ENCODE measurements around the gene AJAP1.
"Not testable (repeated sequence)": the region's sequence is repeated elsewhere in the genome, so short reads cannot be mapped to it uniquely, and the experiment has no call there.

AJAP1 gene

DNA sequence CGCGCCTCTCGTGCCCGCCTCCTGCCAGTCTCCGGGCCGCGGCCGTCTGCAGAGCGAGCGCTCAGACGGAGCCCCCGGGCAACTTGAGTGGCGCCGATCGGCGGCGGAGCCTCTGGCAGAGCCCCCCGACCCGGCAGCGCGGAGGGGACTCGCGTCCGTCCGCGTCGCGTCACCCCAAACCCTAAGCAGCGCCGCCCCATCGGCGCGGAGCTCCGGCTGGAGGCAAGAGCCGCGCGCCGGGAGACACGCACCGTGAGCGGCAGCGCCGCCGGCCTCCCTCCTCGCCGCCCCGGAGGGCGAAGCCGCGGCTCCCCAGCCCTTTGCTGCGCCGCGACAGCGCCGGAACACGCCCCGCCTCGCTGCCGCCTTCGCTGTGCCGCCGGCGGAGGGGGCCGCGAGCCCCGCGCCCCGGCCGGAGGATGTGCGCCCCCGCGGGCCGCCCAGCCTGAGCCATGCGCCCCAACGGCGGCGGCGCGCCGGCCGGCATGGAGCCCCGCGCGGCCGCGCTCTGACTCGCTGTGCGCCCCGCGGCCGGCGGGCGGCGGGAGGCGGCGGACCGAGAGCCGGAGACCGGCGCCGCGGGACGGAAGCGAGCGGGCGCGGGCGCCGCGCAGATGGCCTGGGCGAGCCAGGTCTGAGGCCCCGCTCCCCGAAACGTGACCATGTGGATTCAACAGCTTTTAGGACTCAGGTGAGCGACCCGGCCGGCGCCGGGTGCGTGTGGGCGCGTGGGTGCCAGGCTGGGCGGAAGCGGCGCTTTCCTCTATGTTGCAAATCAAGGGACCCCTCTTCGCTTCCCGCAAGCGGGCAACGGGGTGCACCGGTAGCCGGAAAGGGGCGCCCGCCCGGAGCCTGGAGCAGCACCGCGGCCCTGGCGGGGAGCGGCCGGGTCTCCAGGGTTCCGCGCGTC, 610 bp downstream of the AJAP1 start:
- intact Hi-C loops (cut with DNase I), result loop anchor here (5.0 to 10.0 kb wide), 2 partner anchors 120 to 753 kb away; partner anchors contain the start of gene C1orf174
- peak in 20 of 42 donors; percentile 21 to 66 (median 42) for DNase-seq

DNA sequence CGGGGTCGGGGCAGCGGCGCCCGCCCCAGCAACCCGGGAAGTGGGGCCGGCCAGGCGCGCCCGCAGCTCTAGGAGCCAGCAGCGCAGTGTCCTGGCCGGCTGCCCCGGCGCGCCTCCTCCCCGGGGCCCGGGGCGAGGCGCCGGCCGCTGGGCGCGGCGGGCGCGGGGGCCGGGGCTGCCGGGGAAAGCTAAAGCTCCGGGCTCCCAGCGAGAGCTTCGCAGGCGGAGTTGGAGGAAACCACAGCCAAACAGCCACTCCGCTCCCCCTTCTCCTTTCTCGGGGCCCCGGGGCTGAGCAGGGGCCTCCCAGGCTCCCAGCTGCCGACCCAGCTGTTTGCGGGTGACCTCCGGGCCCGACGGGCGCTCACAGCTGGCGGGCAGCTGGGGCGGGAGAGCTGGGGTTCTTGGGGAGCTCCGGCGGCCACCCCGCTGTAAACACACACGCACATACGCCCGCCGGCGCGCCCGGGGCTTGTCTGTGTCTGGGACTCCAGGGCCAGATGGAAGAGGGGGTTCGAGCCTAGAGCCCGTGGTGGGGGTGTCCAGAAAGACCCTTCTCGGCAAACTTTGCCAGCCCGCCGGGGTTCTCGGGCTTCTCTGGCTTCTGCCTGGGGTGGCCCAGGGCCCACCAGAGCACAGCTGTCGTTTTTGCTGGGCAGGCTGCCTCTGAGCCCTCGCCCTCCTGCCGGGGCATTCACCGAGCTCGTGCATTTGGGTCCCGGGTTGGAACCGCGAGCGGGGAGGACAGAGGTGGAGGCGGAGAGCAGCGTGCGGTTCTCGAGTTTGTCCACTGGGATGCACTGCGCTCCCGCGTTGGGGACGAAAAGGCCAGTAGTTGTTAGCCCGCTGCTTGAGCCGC, 1.5 kb downstream of the AJAP1 start:
- peak; percentile 83 to 97 (median 94) for DNase-seq
- intact Hi-C loops (cut with DNase I), result loop anchor here (5.0 to 10.0 kb wide), 2 partner anchors 119 to 754 kb away; partner anchors contain the start of gene C1orf174

DNA sequence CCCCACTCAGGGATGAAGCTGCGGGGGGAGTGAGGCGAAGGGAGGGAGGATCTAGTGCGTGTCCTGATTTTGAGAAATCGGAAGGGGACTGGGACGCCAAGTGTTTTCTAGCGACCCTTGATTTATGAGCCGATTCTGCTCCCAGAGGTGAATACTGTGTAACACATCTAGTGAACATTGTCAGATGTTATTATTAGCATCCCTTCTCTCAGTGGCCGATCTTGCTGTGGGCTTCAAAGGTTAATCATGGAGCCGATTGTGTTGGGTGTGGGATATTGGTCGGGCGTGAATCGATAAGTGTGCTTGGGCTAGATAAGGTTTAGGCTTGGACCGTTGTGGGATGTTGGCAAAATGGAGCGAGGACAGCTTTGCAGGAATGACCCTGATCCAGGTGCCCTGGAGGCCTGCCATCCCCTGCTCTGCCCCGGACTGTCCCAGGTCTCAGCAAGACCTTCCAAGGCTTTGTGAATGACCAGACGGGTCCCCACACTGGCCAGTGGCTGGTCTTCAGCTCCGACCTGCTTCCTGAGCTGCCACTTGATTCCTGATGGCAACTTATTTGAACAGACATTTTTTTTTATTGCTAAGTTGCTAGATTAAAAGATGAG, 2.2 kb downstream of the AJAP1 start:
- DNase-seq, result peak in 10 of 42 donors; percentile 11 to 61 (median 42)
- intact Hi-C loops (cut with DNase I), result loop anchor here (5.0 to 10.0 kb wide), 2 partner anchors 118 to 754 kb away; partner anchors contain the start of gene C1orf174

DNA sequence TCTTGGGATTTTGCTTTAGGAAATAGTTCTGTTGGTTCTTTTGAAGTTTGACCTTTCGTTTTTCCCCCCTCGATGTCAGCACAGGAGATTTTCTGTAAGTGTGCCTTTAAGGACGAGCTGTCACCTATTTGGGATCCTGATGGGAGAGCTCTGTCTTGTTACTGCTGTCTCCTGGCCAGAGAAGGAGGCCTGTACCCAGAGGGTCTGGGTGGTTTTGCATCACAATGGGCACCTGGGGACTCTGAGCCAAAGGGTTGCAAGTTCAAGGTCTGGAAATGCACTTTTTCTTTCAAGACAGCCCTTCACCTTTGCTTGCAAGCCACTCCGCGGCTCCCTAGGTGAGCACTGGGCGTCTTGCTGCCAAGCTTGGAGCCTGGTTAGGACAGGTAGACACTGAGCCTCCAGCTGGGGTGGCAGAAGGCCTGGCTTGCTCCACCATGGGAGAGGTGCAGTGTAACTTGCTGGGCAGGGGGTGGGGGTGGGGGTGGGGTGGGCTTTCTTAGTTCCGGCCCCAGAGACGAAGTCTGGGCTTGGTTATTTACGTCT, 2.9 kb downstream of the AJAP1 start:
- intact Hi-C loops (cut with DNase I), result loop anchor here (5.0 to 10.0 kb wide), 2 partner anchors 117 to 755 kb away; partner anchors contain the start of gene C1orf174
- DNase-seq, result peak in 10 of 42 donors; percentile 30 to 56 (median 42)

DNA sequence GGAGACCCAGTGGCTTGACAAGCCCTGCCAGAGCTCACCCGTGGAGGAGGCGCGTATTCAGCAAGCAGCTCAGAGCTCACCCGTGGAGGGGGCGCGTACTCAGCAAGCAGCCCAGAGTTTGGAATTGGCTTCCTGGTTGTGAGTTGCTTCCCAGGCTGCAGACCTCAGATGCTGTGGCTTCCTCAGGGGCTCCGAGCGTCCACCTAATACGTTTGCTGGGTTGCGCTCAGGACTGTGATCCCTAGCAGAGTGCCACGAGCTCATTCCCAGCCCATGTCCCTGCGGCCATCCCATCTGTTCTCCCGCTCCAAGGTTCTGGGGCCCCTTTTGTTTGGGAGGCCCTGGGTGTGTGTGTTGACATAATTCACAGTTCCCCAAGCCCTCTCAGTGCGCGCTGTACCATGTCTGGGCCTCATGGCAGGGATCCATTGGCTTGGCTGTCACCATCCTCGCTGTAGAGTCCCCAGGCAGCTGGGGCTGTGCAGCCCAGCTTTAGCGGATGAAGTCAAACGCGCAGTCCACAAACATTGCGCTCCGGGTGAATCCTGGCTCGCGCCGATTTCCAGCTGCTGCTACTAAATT, 3.6 kb downstream of the AJAP1 start:
- peak; percentile 65 to 90 (median 79) for DNase-seq
- intact Hi-C loops (cut with DNase I), result loop anchor here (5.0 to 10.0 kb wide), 2 partner anchors 117 to 756 kb away; partner anchors contain the start of gene C1orf174

DNA sequence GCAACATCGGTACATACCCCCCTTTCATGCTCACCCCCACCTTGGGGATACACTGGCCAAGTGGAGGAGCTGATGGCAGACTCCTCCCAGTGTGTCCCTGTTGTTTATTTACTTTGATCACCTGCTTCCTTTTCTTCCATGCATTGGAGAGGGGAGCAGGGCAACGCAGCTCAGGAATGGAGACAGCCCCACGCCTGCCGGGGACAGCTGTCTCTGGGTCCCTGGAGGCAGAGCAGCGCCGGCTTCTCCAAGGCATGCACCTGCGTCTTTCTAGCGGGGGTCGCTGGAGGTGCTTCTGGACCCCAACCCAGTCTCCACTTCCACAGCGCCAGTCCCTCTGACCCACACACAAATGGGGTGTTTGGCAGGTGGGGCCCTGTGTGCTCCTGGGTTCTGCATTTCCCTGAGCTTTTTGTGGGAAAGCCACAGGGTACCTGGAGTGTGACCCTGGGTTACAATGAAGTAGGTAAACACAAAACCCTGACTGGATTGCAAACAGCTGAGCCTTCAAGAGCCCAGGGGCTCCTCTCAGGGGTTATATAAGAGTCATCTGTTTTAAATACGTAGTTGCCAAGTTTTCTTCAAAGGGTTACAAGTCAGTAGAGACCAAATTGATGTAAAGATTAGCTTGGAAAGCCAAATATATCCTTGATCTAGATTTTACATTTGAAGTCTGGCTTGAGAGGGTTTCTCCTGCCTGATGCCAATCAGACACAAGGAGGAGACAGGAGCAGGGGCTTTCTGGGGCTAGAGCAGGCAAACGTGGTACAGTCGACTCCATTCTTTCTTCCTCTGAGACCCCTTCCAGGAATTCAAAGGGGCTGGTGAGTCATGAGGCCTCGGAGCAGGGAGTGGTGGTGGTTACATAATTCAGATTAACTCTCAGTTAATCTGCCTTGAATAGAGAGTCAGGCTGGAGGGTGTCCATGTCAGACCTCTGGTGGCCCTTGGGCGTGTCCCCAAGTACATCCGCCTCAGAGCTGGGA, 4.5 kb downstream of the AJAP1 start:
- peak in 15 of 42 donors; percentile 26 to 63 (median 41) for DNase-seq
- intact Hi-C loops (cut with DNase I), result loop anchor here (5.0 to 10.0 kb wide), 2 partner anchors 116 to 757 kb away; partner anchors contain the start of gene C1orf174

DNA sequence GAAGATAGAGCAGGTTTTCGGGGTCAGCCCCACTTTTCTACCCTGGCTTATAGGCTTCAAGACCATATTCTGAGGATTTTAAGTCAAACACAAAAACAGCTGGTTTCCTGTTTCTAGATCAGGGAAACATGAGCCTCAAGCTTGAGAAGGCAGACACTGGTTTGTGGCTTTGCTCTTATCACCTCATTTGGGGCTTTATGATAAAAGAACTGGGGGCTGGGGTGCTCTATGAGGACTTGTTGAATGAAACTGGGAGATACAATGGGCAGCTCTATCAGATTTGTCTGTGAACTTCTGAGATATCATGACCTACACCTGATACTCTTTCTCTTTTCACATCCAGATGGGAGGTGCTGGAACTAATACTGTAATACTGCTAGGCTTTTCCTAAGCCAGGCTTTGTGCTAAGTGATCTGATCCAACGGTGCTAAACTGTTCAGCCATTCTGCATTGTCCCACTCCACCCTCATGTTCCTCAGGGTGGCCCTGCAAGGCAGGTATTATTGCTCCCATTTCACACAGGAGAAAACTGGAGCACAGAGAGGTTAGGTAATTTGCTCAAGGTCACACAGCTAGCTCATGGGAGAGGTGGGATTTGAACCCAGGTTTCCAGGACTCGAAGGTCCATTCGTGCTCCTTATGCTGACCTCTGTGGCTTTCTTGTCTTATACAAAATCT, 6.6 kb downstream of the AJAP1 start:
- intact Hi-C loops (cut with DNase I), result no loop called here
- DNase-seq, result no peak

DNA sequence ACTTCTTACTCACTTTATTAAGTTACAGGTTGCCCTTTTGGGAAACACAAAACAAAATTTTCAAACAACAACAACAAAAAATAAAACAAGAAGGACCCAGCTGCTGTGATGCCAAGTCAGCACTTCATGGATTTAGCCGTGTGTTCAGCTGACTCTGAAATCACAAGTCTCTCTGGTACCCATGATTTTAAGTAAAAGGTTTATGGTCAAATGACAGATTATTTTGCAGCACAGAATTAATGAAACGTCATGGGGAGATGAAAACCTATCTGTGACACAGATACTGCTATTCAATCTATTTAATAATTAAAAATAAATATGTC, 7.1 kb downstream of the AJAP1 start:
- intact Hi-C loops (cut with DNase I), result no loop called here

DNA sequence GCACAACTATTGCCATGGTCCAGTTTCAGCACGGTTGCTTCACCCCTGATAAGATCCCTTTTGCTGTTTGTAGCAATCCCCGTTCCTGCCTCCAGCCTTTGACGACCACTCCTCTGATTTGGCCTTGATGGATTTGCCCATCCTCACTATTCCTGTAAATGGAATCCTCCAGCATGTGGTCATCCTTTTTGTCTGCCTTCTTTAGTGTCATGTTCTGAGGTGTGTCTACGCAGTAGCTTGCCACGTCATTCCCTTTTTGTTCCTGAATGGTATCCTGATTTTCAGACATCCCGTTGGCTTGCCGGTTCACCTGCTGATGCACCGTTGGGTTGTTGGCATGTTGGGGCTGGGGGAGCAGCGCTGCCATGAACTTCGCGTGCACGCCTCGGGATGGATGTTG, 7.8 kb downstream of the AJAP1 start:
- intact Hi-C loops (cut with DNase I), result no loop called here
- DNase-seq, result no peak

More for the DNA sequence above, 7.1 kb downstream of the AJAP1 start:
- no peak for DNase-seq

DNA sequence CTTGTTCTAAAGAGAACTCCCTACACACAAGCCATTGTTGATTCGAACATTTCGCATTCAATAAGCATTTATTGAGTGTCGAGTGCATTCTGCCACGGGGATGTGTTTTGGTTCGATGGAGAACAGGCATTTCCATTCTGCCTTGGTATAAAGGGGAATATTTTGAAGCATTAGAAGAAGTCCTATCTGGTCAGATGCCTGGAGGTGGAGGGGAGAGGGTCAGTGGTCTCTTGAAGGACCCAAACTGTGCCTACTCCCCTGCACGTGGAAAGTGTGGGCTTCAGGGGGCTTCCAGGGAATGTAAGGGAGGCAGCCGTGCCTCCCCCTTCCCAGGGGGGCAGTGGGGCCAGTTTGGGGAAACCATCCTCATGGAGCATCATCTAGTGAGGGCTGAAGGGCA, 8.3 kb downstream of the AJAP1 start:
- DNase-seq, result no peak
- intact Hi-C loops (cut with DNase I), result no loop called here

DNA sequence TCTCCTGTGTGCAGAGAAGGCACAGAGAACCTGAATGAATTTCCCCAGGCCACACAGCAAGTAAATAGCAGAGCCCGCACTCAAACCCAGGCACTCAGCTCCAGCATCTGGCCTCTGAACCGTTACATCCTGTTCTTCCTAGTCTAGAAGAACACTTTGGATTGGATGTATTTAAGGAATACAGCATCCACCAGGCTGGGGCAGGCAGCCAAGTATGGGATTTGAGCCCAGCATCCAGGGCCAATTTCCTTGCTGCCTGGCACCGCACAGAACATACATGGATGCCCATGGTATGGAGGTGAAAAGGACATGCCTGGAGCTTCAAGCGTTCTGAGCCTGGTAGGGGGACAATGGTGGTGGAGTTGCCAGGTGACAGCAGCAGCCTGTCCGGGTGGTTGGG, 9.7 kb downstream of the AJAP1 start:
- DNase-seq, result no peak
- intact Hi-C loops (cut with DNase I), result no loop called here

DNA sequence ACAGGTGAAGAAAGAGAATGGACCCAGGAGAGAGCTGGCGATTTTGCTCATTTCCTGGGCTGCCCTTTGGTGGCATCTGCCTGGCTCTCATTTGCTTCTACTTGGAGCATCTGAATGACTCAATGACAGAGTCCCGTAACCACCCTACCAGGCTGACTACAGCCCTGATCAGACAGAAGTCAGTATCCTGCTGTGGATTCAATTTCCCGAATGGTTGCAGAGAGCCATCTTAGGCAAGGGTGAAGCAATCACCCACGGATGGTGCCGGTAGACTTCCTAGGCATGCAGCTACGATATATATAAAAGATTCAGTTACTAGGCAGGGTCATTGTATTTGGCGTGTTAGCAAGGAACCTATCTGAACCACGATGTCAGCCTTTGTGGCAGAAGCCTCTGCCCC, 10.2 kb downstream of the AJAP1 start:
- DNase-seq, result peak in 2 of 42 donors; percentile 28
- intact Hi-C loops (cut with DNase I), result no loop called here

DNA sequence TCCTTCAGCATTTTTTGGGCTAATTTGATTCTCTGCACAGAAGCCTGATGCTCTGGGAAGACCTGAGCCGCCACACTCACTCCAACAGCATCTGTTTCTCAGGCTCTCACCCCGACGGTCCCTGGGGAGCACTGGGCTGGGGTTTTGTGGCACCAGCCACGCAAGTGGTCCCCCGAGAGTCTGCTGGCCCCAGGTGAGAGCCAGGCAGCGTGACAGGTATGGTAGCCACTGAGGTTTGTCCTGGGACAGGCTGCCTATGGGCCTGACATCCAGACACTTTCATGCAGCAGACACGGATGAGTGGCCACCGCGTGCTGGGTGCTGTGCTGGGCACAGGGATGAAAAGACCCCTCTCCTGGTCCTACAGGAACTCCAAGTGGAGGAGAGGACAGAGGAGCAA, 11.0 kb downstream of the AJAP1 start:
- DNase-seq, result peak in 1 of 42 donors; percentile 26
- intact Hi-C loops (cut with DNase I), result no loop called here

DNA sequence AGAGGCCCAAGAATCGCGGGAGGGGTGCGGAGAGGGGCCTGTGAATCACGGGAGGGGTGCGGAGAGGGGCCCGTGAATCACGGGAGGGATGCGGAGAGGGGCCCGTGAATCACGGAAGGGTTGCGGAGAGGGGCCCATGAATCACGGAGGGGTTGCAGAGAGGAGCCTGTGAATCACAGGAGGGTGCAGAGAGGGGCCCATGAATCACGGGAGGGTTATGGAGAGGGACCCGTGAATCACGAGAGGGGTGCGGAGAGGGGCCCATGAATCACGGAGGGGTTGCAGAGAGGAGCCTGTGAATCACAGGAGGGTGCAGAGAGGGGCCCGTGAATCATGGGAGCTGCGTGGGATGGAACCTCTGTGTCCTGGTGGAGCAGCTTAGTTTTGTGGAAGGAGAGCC, 12.3 kb downstream of the AJAP1 start:
- DNase-seq, result peak in 24 of 42 donors; percentile 31 to 78 (median 60)
- intact Hi-C loops (cut with DNase I), result not testable (repeated sequence)

DNA sequence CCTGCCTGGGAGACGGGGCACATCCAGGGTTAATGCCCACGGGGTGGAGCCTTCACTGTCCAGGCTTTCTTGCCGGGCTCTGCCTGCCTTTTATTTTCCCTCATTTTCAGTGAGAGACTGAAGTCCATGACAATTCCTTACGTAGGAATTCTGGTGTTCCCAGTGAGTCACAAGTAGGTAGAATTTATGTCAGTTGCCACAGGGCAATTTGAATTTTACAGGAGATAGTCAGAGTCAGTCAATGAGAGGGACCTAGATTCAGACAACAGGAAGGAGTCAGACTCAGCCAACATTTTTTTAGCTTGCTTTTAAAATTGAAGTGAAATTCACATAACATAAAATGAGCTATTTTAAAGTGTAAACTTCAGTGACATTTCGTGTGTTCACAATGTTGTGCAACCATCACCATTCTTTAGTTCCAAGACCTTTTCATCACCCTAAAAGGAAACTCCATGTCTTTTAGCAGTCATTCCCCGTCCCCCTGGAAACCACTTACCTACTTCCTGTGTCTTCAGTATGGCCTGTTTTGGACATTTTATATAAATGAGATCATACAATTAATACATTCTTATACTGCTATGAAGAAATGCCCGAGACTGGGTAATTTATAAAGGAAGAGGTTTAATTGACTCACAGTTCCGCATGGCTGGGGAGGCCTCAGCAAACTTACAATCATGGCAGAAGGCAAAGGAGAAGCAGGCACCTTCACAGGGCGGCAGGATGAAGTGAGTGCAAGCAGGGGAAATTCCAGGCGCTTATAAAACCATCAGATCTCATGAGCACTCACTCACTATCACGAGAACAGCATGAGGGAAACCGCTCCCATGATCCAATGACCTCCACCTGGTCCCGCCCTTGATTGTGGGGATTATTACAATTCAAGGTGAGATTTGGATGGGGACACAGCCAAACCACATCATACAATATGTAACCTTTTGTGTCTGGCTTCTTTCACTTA, 14.6 kb downstream of the AJAP1 start:
- intact Hi-C loops (cut with DNase I), result no loop called here
- no peak for DNase-seq

DNA sequence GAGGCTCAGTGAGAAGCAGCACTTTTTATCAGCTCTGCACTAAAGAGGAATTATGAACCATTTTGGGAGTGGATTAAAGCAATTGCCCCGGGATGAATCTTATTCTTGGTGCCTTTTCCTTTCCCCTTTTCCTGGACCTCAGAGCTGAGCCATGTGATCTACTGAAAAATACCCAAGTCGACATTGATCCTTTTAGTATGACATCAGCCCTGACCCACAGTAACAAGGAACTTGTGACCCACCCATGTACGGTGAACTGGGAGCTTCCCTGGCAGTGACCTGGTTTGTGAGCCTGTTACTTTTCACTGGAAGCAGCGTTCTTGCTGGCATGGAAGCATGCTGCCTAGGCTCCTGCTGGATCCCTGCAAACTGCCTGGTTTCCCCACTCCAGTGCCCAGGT, 15.9 kb downstream of the AJAP1 start:
- intact Hi-C loops (cut with DNase I), result no loop called here
- no peak for DNase-seq

Data from head of caudate nucleus (tissue), 42 donors.